K562 (cell line): ENCODE results near the gene GNPTAB. TPM values are rescaled to one million over a fixed set of nuclear protein-coding genes. Genes with fewer than 3 reads are reported as not detected.
A peak's percentile ranks its signal among the peaks of the same experiment; 100 is the strongest.

Experiments used
- CHD7 ChIP-seq: fragments of 200-600 bp; sonication (generic); IDR thresholded peaks from one replicate; pipeline ENCODE4 v1.6.1; 2012; ENCODE audit warnings: mild to moderate bottlenecking, low read depth, low read length, inconsistent platforms
- E2F6 ChIP-seq, 2 experiments: IDR thresholded peaks; 2 replicates each; pipeline ENCODE4 v1.6.1; 2011; ENCODE audit warnings: borderline replicate concordance in 1 of 2, control low read depth in 1 of 2, low read depth in 1 of 2, low read length in 1 of 2, mild to moderate bottlenecking in 1 of 2, mixed read lengths in 1 of 2, moderate library complexity in 1 of 2; ENCODE audit not compliant: insufficient read depth in 1 of 2, insufficient read length in 1 of 2, poor library complexity in 1 of 2, severe bottlenecking in 1 of 2; ENCODE audit errors: extremely low read depth in 1 of 2
- ESRRA ChIP-seq: fragments of 450-650 bp; IDR thresholded peaks from 2 replicates; pipeline ENCODE4 v1.6.1; 2014; ENCODE audit warnings: low read depth, mild to moderate bottlenecking, moderate library complexity, borderline replicate concordance
- GTF3C2 ChIP-seq: IDR thresholded peaks from 3 replicates; pipeline ENCODE4 v1.6.1; 2011; ENCODE audit warnings: borderline replicate concordance, mild to moderate bottlenecking, moderate library complexity; ENCODE audit not compliant: insufficient read length; ENCODE audit errors: extremely low read depth
- RAD21 ChIP-seq, 2 experiments: fragments of 250-450 bp in 1 of 2; fragments of 450-650 bp in 1 of 2; sonication (Bioruptor Pico) in 1 of 2; formaldehyde crosslinking in 1 of 2; IDR thresholded peaks in 1 of 2; conservative IDR thresholded peaks in 1 of 2; 2 replicates each; pipeline versions ENCODE4 v1.4.0 to v1.8.0; 2020 to 2022; ENCODE audit warnings: mild to moderate bottlenecking in 2 of 2, moderate library complexity in 1 of 2
- SPI1 ChIP-seq: IDR thresholded peaks from 2 replicates; pipeline ENCODE4 v1.6.1; 2011; ENCODE audit warnings: low read depth, low read length, control low read depth, borderline replicate concordance
- XRCC5 ChIP-seq: fragments of 200-400 bp; formaldehyde crosslinking; IDR thresholded peaks from 2 replicates; pipeline ENCODE4 v1.6.1; 2017; ENCODE audit warnings: low read depth, mild to moderate bottlenecking, low read length
- polyA plus RNA-seq, 8 experiments: library from polyadenylated mRNA; depleted of rRNA in 4 of 8; stranded (reverse) in 5 of 8; unstranded in 3 of 8; fragments of >200 nt; fragmentation: Nextera tagmentation in 2 of 8; fragmentation: Illumina TruSeq in 1 of 8; extraction: Ambion mirVana in 2 of 8; extraction: Trizol in 1 of 8; gene quantifications; 2 replicates each; pipeline versions ENCODE4 v1.2.1 to v1.2.3, GENCODE V29; 2011 to 2014; ENCODE audit warnings: inconsistent platforms in 1 of 8, missing spikeins in 1 of 8
- total RNA-seq, 7 experiments: library from RNA; depleted of rRNA in 6 of 7; stranded (reverse); fragments of >200 nt in 6 of 7; fragmentation: Illumina TruSeq in 2 of 7; extraction: Trizol in 2 of 7; gene quantifications; 2 replicates each; pipeline versions ENCODE4 v1.2.1 to v1.2.3, GENCODE V29; 2011 to 2021; ENCODE audit warnings: low replicate concordance in 1 of 7

Gene GNPTAB
- total and polyA plus RNA-seq, 9 of the 15 experiments (the other 6 are each of a cell fraction or from before 2014, with no cell fraction given): 5.9 to 23.2 (median 19.3) TPM

- TF ChIP-seq E2F6 (IDR thresholded peaks at IDR 0.05; ENCODE audit: borderline replicate concordance in 1 of 2, extremely low read depth in 1 of 2, insufficient read depth in 1 of 2, insufficient read length in 1 of 2, low read depth in 1 of 2, low read length in 1 of 2, poor library complexity in 1 of 2, severe bottlenecking in 1 of 2): peak in 1 of 2 experiments; percentile 32
- no peak for TF ChIP-seq ESRRA
- peak; percentile 76 to 85 for TF ChIP-seq RAD21 (CRISPR knock-in tag; conservative IDR thresholded peaks at IDR 0.05 in 1 of 2, IDR thresholded peaks at IDR 0.05 in 1 of 2)
- peak; percentile 72 for TF ChIP-seq GTF3C2
- no peak for TF ChIP-seq XRCC5
- no peak for TF ChIP-seq SPI1
- no peak for TF ChIP-seq CHD7
Measured at GRCh38 chr12:101830367-101831325, at the start of gene GNPTAB (continued).
